Lower leg skin (tissue), 3 donors: ENCODE results near the gene CELF1.

Experiments
- CTCF ChIP-seq, 3 donors: fragments of 450-650 bp; IDR thresholded peaks; one replicate each; pipeline ENCODE4 v1.5.1; 2016; ENCODE audit warnings: antibody characterized with exemption in 3 of 3, mild to moderate bottlenecking in 3 of 3, moderate library complexity in 2 of 3
- POLR2A ChIP-seq, 2 donors: fragments of 450-650 bp; IDR thresholded peaks; one replicate each; pipeline ENCODE4 v1.6.1; 2016 to 2017; ENCODE audit warnings: antibody characterized with exemption in 2 of 2, mild to moderate bottlenecking in 1 of 2, moderate library complexity in 1 of 2

GRCh38 chr11:47426062-47426956, 126.6 kb downstream of the CELF1 start, which contains the start of gene PSMC3:
- no peak for TF ChIP-seq CTCF (IDR thresholded peaks at IDR 0.05)
- peak in 1 of 2 donors; percentile 3 for TF ChIP-seq POLR2A (IDR thresholded peaks at IDR 0.05)
